HL-60/S4 treated with retinoic acid at 250 ng/mL for 4 days and 3 days (cell line): Measurements from ENCODE around the gene PCOLCE2.
"Not testable (repeated sequence)": the region's sequence is repeated elsewhere in the genome, so short reads cannot be mapped to it uniquely, and the experiment has no call there.

Source experiments
- in situ Hi-C: fragments of 300-500 bp; cut with MboI; formaldehyde crosslinking; loops from 2 replicates; pipeline ENCODE4 v1.7.0; 2022; ENCODE audit warnings: low sequenced_read_pairs

PCOLCE2 gene

DNA sequence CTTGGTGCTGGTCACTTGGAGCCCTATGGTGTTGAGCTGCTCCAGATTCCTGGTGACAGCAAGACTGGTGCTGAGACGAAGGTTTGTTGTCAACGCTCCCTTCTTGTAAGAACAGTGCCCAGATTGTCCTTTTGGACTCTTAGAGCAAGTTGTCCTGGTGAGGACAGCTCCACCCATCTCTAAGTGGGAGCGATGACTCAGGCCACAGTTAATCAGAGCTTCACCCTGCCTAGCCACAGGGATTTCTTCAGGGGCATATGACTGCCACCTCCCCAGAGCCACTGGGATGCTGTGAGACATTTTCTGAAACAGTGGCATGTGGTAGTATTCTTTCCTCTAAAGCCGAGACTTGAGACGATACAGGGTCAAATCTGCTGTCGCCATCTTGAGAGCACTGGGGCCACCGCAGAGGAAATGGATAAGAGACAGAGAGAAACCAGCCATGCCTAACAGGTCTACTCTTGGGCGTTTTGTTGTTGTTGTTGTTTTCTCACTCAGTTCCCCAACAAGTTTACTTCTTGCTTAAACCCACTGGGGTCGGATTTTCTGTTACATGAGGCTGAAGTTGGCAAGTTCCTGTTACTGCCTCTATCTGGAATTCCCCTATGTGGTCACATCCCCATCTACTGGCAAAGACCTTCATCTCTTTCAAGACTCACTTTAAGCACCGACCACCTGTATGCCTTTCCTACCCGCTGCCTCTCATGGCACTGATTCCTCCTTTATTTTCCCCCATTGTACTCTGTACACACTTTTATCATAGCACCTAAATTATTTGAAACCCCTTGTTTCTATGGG lies 16.0 kb upstream of the PCOLCE2 start:
- in situ Hi-C loops: no loop called here

DNA sequence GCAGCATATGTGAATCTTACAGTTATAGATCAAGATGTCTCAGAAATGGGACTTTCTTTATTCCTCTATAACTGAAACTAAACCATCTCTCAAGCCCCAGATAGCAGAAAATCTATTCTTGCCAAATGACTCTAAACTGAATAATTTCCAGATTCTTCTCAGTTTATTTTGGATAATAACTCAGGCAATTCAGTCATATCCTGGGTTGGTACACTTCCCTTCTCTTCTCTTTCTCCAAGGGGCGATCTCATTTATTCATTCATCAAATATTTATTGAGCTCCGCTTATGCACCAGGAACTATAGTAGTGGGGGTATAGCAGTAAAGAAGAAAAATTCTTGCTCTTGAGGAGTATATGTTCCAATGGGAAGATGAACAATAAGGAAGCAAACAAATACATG lies 13.5 kb upstream of the PCOLCE2 start:
- in situ Hi-C loops: no loop called here

DNA sequence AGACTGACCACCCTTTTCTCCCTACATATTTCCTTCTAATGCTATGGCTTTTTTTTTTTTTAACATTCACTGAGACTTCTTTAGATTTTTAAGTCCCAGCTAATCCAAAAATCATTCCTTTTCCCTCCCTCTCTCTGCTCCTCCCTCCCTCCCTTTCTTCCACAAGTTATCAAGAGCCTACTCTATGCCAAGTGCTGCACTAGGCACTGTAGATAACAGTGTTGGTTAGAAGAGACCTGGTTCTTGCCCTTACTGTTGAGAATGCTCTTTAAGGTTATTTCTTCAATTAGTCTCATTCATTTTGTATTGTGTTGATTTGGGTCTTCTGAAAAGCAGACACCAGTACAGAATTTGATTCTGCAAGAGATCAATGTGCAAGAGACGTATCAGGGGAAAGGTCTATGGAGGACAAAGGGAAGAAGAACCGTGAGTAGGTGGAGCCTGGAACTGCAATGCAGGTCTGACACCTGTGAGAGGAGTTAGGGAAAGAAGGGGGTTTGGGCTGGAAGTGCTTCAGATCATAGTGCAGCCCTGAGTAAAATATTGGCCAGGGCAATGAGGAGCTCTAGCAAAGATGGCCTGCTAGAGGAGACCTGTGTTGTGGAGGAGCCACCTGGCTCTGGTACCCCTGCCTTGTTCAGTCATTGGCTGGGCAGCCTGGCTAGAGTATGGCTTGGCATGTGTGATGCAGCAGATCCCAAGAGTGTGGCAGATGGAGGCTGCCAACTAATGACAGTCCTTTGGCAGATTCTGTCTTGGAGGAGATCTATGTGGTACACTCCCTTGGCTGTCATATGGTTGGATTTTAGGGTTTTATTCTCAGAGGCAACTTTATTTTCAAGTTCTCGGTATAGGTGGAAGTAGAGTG lies 9.7 kb upstream of the PCOLCE2 start:
- in situ Hi-C loops: no loop called here

DNA sequence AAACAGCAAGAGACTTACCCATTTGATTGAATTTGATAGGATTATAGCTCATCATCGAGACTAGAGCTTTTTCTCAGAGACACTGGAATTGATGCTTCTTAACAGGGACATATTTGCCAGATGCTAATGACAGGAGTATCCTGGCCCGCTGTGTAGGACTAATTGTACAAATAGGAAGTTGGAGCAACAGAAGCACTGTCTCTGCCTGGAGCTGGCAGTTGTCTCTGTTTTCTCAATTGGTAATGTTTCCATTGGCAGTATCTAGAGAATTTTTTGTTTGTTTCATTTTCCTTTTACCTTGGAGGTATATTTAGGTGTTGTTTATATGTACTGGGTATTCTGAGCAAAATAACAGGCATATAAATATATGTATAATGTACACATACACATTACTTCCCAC lies 8.9 kb upstream of the PCOLCE2 start:
- in situ Hi-C loops: no loop called here

- in situ Hi-C loops: no loop called here
These were observed 8.1 kb upstream of the PCOLCE2 start for GRCh38 chr3:142896996-142897395.

DNA sequence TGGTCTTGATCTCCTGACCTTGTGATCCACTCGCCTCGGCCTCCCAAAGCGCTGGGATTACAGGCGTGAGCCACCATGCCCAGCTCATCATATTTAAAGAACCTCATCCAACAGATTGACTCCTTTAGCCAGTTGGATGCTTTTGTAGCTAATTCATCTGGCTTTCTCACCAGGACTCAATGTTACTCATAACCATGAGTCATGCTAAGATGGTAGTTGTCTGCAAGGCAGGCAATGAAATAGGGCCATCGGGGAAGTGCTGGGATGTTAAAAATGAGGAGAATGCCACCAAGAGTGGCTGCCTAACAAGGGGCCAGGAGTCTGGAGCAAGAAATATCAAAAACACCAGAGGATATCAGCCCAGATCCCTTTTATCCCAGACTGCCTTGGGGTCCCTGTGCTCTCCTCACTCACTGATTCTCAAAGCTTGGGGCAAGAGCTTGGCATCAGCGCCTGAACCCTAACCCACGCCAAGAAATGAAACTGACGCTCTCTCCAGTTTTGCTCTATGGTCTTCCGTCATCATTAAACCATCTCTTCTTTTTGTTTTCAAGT lies 7.4 kb upstream of the PCOLCE2 start:
- in situ Hi-C loops: no loop called here

- in situ Hi-C loops: no loop called here
These were observed 5.6 kb upstream of the PCOLCE2 start for GRCh38 chr3:142894493-142894892.

DNA sequence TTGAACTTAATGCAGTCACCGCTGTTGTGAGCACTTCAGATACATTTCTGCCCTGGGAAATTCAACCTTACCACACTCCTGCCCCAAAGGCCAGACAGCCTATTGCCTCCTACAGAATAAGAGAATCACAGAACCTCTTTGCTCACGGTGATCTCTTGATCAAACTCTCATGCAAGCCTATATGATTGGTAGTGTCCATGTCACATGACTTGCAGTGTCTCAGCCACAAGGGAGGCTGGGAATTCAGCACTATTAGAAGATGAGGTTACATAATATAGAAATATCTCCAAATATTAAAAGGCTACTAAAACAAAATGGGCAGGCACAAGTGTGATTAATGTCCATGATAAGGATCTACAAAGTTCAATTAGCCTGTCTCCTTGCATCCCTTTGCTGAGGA lies 3.8 kb upstream of the PCOLCE2 start:
- in situ Hi-C loops: no loop called here

- in situ Hi-C loops: no loop called here
These were observed 1.7 kb upstream of the PCOLCE2 start for GRCh38 chr3:142890592-142890991.

GRCh38 chr3:142889212-142890014 lies 530 bp upstream of the PCOLCE2 start:
- in situ Hi-C loops: no loop called here

GRCh38 chr3:142888099-142888480 lies 793 bp downstream of the PCOLCE2 start:
- in situ Hi-C loops: no loop called here

GRCh38 chr3:142886940-142887339 lies 1.9 kb downstream of the PCOLCE2 start:
- in situ Hi-C loops: no loop called here

- in situ Hi-C loops: no loop called here
These were observed 2.9 kb downstream of the PCOLCE2 start for GRCh38 chr3:142886021-142886420.

DNA sequence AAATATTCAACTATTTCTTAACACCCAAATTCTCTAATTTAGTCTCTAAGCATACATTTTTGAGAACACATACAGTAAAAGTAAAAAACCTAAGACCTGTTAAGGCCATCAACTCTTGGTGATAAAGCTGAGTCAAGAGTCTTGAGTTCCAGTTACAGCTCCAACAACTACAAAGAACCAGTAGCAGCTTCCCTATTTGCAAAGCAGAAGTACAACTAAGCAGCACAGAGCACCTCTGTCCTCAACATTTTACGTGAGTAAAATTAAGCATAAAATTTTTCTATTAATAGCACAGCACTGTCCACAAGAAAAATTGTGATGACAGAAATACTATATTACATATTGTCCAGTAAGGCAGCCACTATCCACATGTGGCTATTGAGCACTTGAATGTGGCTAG lies 4.4 kb downstream of the PCOLCE2 start:
- in situ Hi-C loops: no loop called here

- in situ Hi-C loops: not testable (repeated sequence)
These were observed 5.3 kb downstream of the PCOLCE2 start for GRCh38 chr3:142883534-142883933.

DNA sequence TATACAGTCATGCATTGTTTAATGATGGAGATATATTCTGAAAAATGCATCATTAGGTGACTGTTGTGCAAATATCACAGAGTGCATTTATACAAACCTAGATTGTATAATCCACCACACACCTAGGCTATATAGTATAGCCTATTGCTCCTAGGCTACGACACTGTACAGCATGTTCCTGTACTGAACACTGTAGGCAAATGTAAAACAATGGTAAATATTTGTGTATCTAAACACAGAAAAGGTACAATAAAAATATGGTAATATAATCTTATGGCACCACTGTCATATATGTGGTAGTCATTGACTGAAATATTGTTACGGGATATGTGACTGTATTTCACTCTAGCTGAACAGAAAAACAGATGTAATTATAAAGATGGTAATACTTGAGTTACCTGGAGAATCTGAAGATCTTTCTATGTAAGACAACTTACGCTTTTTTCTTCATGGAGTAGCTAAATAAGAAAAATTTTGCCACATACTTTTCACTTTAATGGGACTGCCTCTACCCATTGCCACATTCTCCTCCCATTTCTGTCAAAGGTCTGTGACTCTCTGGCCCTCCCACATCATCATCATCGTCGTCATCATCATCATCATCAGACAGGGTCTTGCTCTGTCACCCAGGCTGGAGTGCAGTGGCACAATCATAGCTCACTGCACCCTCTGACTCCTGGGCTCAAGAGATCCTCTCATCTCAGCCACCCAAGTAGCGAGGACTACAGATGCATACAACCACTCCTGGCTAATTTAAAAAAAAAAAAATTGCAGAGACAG lies 7.2 kb downstream of the PCOLCE2 start:
- in situ Hi-C loops: no loop called here

DNA sequence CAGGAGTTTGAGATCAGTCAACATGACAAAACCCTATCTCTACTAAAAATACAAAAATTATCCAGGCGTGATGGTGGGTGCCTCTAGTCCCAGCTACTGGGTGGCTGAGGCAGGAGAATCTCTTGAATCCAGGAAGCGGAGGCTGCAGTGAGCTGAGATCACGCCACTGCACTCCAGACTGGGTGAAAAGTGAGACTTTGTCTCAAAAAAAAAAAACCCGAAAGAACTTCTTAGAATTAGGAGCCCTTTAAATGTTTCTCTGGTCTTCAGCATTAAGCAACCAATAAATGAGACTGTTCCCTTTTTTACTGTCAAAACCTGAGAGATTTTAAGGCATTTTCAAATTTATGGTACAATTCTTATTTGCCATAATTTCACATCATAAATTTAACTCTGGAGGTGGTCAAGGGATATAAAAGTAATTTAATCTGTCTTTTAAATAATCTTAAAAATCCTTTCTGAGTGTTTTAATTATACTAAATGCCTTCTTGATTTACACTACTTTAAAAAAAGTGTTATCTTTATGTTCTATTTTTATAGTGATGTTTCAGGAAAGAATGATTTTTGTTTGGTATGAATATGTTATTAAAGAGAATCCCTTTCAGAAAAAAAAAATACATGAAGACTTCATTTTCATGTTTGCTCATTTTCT lies 10.1 kb downstream of the PCOLCE2 start:
- in situ Hi-C loops: no loop called here

DNA sequence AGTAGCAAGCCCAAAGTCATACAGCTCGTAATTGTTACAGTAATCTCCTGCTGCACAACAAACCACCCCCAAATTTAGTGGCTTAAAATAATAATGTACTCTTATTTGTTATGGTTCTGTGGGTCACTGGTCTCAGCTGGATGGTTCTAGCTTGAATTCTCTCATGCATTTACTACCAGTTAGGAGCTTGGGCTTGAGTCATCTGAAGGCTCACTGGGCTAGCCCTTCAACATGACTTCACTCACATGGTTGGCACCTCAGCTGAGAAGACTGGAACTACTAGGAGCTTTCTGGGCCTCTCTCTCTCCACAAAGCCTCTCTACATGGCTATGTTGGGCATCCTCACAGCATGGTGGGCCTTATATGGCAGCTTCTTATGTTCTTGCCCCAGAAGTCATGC lies 12.5 kb downstream of the PCOLCE2 start:
- in situ Hi-C loops: no loop called here

DNA sequence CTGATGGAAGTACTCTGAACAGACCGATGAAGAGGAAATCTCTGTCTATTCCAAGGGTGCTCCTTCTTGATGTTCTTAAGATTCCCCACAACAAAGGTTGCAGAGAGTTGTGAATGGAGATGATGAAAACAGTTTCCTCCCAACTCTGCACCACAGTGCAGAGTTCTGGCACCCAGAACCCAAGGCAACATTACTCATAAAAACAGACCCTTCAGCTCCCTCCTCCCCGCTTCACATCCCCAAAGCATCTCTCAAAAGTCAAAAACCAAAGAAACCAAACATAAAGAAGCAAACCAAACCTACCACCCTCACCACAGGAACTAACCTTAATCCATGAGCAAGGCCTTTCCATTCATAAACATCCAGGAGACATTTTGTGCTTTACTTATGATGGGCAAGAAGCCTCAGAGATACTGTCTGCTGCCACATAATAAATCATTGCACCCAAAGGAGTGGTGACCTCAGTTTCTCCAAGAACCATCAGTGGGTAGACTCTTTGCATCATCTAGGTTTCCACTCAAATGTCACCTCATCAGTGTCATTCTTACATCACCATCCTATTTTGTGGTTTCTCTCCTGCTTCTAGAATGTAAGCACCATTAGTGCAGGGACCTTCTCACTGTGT lies 13.2 kb downstream of the PCOLCE2 start:
- in situ Hi-C loops: no loop called here
